Measurements from ENCODE around the gene ROBO1. TPM values are rescaled to one million over a fixed set of nuclear protein-coding genes. Genes with fewer than 3 reads are reported as not detected.

The ROBO1 gene
- total and polyA plus RNA-seq, 2 experiments from 2014 or later: 18.8 to 31.9 TPM

DNA sequence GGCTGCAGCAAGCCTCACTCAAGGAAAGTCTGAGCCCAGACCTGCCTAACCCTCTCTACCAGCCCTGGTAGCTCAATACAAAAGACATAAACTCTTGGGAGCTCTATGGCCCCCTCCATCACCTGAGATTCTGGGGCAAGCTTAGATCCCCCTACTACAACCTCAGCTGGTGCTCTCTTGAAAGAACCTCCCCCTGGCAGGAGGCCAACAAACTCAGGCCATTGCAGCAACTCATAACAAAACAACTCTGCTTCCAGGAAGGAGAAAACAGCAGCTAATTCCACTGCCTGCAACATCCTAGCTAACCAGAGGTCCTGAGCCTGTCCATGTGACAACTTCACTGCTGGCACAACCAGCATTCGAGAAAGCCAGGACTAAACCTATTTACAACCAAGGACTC is 169.2 kb downstream of the ROBO1 start:
- H3K27me3 ChIP-seq (replicated peaks; ENCODE audit: insufficient read depth): no peaks in the 10 kb centered on the region
- no peak for TF ChIP-seq EZH2phosphoT487 (IDR thresholded peaks at IDR 0.05; ENCODE audit: insufficient read depth, low read depth)
- TF ChIP-seq EZH2 (IDR thresholded peaks at IDR 0.05; ENCODE audit: insufficient read depth, poor library complexity, severe bottlenecking): no peak
- no peaks in the 10 kb centered on the region for H3K9me3 ChIP-seq (ENCODE audit: low read depth)
- H2AFZ ChIP-seq: no peak overlapping the region
- in situ Hi-C loops (cut with MboI): no loop called here
- no peak overlapping the region for H3K4me2 ChIP-seq (ENCODE audit: unreplicated experiment)
- no peak overlapping the region for H3K27ac ChIP-seq
- H3K79me2 ChIP-seq (ENCODE audit: insufficient read depth): no peaks in the 10 kb centered on the region
- no peak for DNase-seq
- H3K9me2 ChIP-seq (ENCODE audit: insufficient read depth): no peaks in the 10 kb centered on the region
- no peaks in the 10 kb centered on the region for H3F3A ChIP-seq (ENCODE audit: insufficient read depth)
- H4K20me1 ChIP-seq (ENCODE audit: insufficient read depth): no peaks in the 10 kb centered on the region
- no peak overlapping the region for H3K4me3 ChIP-seq
- no peaks in the 10 kb centered on the region for H3K4me1 ChIP-seq (ENCODE audit: insufficient read depth)
- WGBS, 2 experiments (ENCODE audit: low coverage in 1 of 2, low lambda C conversion rate in 2 of 2, missing lambda C conversion rate in 2 of 2): 20 to 27% methylated on average over 1 of the region's 1 CpG
- H3K9ac ChIP-seq: no peak overlapping the region
- H3K36me3 ChIP-seq (ENCODE audit: low read depth): no peaks in the 10 kb centered on the region

DNA sequence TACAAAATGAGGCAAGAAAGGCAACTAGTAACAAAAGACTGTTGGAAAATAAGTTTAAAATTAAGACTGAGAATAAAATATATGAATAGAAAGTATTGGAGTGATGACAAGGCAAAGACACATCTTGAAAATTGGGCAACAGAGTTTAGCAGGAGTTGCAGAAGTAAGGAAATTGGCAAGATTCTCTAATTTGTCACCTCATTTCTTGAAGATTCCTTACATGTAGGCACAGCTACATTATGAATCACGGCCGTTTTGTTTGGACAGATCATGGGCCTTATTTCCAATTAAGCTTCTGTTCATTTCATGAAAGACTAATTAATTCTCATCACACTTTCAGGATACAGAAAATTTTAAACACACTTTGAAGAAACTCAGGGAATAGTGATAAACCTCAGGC is 170.1 kb downstream of the ROBO1 start:
- Histone ChIP-seq H3K4me1 (ENCODE audit: insufficient read depth) (no peaks in the 10 kb centered on the region), H2AFZ (no peak overlapping the region), H4K20me1 (ENCODE audit: insufficient read depth) (no peaks in the 10 kb centered on the region), H3K9me3 (ENCODE audit: low read depth) (no peaks in the 10 kb centered on the region), H3F3A (ENCODE audit: insufficient read depth) (no peaks in the 10 kb centered on the region), H3K9me2 (ENCODE audit: insufficient read depth) (no peaks in the 10 kb centered on the region), H3K79me2 (ENCODE audit: insufficient read depth) (no peaks in the 10 kb centered on the region), H3K27ac (no peak overlapping the region), H3K4me2 (ENCODE audit: unreplicated experiment) (no peak overlapping the region), H3K9ac (no peak overlapping the region), H3K4me3 (no peak overlapping the region), H3K36me3 (ENCODE audit: low read depth) (no peaks in the 10 kb centered on the region), H3K27me3 (replicated peaks; ENCODE audit: insufficient read depth) (no peaks in the 10 kb centered on the region)
- WGBS, 2 experiments (ENCODE audit: low coverage in 1 of 2, low lambda C conversion rate in 2 of 2, missing lambda C conversion rate in 2 of 2): 0 to 4% methylated on average over 2 of the region's 2 CpGs
- no peak for TF ChIP-seq EZH2phosphoT487 (IDR thresholded peaks at IDR 0.05; ENCODE audit: insufficient read depth, low read depth)
- no peak for TF ChIP-seq EZH2 (IDR thresholded peaks at IDR 0.05; ENCODE audit: insufficient read depth, poor library complexity, severe bottlenecking)
- in situ Hi-C loops (cut with MboI): no loop called here
- no peak for DNase-seq

DNA sequence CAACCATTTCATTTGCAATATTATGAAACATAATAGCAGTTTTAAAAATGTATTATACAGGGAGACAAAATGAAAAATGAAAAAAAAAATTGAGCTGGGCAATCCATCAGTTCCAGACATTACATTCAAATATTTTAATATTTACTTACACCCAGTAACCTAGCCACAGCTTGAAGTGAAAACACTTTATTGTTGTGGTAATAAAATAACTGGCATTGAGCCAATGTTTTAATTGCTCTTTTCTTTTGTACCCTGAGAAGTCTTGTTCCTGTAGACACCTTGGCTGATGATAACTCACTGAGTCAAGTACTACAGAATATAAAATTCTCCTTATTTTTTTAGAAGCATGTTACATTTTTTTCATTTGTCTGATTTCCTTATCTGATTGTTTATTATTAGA is 180.6 kb downstream of the ROBO1 start:
- no peaks in the 10 kb centered on the region for H3F3A ChIP-seq (ENCODE audit: insufficient read depth)
- no peak overlapping the region for H3K27ac ChIP-seq
- no peaks in the 10 kb centered on the region for H3K9me3 ChIP-seq (ENCODE audit: low read depth)
- H4K20me1 ChIP-seq (ENCODE audit: insufficient read depth): no peaks in the 10 kb centered on the region
- H3K4me1 ChIP-seq (ENCODE audit: insufficient read depth): no peaks in the 10 kb centered on the region
- H3K4me2 ChIP-seq (ENCODE audit: unreplicated experiment): no peak overlapping the region
- H3K79me2 ChIP-seq (ENCODE audit: insufficient read depth): no peaks in the 10 kb centered on the region
- no peak overlapping the region for H3K4me3 ChIP-seq
- H3K9ac ChIP-seq: no peak overlapping the region
- DNase-seq: no peak
- no peak for TF ChIP-seq EZH2 (IDR thresholded peaks at IDR 0.05; ENCODE audit: insufficient read depth, poor library complexity, severe bottlenecking)
- TF ChIP-seq EZH2phosphoT487 (IDR thresholded peaks at IDR 0.05; ENCODE audit: insufficient read depth, low read depth): no peak
- no peaks in the 10 kb centered on the region for H3K27me3 ChIP-seq (replicated peaks; ENCODE audit: insufficient read depth)
- H3K36me3 ChIP-seq (ENCODE audit: low read depth): no peaks in the 10 kb centered on the region
- H3K9me2 ChIP-seq (ENCODE audit: insufficient read depth): no peaks in the 10 kb centered on the region
- H2AFZ ChIP-seq: no peak overlapping the region
- in situ Hi-C loops (cut with MboI): no loop called here

DNA sequence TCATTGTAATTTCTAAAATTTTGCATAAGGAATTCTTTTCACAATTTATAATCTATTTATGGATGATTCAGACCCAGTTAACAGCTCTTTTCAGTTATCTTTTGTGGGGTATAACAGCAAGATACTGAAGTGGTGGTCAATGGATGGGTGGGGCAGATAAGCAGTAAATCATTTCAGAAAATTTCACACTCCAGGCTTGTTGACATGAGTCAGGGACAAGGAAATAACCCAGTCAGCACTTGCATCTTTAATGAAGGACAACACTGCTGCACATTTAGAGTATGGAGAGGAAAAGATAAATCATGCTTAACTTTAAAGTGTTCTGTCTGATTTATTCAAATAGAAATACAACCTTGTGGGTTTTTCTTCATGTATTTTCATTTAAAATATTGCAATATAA is 181.6 kb downstream of the ROBO1 start:
- Histone ChIP-seq H4K20me1 (ENCODE audit: insufficient read depth) (no peaks in the 10 kb centered on the region), H3K27me3 (replicated peaks; ENCODE audit: insufficient read depth) (no peaks in the 10 kb centered on the region), H3K79me2 (ENCODE audit: insufficient read depth) (no peaks in the 10 kb centered on the region), H3F3A (ENCODE audit: insufficient read depth) (no peaks in the 10 kb centered on the region), H3K9ac (no peak overlapping the region), H3K36me3 (ENCODE audit: low read depth) (no peaks in the 10 kb centered on the region), H3K27ac (no peak overlapping the region), H3K4me2 (ENCODE audit: unreplicated experiment) (no peak overlapping the region), H3K9me3 (ENCODE audit: low read depth) (no peaks in the 10 kb centered on the region), H3K4me3 (no peak overlapping the region), H2AFZ (no peak overlapping the region), H3K9me2 (ENCODE audit: insufficient read depth) (no peaks in the 10 kb centered on the region), H3K4me1 (ENCODE audit: insufficient read depth) (no peaks in the 10 kb centered on the region)
- TF ChIP-seq EZH2 (IDR thresholded peaks at IDR 0.05; ENCODE audit: insufficient read depth, poor library complexity, severe bottlenecking) (no peak), EZH2phosphoT487 (IDR thresholded peaks at IDR 0.05; ENCODE audit: insufficient read depth, low read depth) (no peak)
- no peak for DNase-seq
- in situ Hi-C loops (cut with MboI): no loop called here

DNA sequence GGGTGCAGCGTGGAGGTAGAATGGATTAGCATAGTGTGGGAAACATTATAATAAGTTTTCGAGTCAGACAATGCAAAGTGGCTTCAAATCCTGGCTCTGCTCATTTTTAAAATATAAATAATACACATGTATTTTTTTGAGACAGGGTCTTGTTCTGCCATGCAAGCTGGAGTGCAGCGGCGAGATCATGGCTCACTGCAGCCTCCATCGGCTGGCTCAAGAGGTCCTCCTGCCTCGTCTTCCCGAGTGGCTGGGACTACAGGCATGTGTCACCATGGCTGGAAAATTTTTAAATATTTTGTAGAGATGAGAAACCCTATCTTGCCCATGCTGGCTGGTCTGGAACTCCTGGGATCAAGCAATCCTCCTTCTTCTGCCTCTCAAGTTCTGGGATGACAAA is 194.9 kb downstream of the ROBO1 start:
- H3K4me2 ChIP-seq (ENCODE audit: unreplicated experiment): no peak overlapping the region
- no peak overlapping the region for H3K27ac ChIP-seq
- H3K9me3 ChIP-seq (ENCODE audit: low read depth): no peaks in the 10 kb centered on the region
- H3K36me3 ChIP-seq (ENCODE audit: low read depth): no peaks in the 10 kb centered on the region
- no peaks in the 10 kb centered on the region for H3K9me2 ChIP-seq (ENCODE audit: insufficient read depth)
- no peak overlapping the region for H3K9ac ChIP-seq
- no peaks in the 10 kb centered on the region for H3F3A ChIP-seq (ENCODE audit: insufficient read depth)
- no peaks in the 10 kb centered on the region for H3K4me1 ChIP-seq (ENCODE audit: insufficient read depth)
- H4K20me1 ChIP-seq (ENCODE audit: insufficient read depth): no peaks in the 10 kb centered on the region
- in situ Hi-C loops (cut with MboI): no loop called here
- 53 to 55% methylated on average over 7 of the region's 7 CpGs for WGBS, 2 experiments (ENCODE audit: low coverage in 1 of 2, low lambda C conversion rate in 2 of 2, missing lambda C conversion rate in 2 of 2)
- no peaks in the 10 kb centered on the region for H3K79me2 ChIP-seq (ENCODE audit: insufficient read depth)
- no peak overlapping the region for H3K4me3 ChIP-seq
- DNase-seq: no peak
- H3K27me3 ChIP-seq (replicated peaks; ENCODE audit: insufficient read depth): no peaks in the 10 kb centered on the region
- no peak for TF ChIP-seq EZH2phosphoT487 (IDR thresholded peaks at IDR 0.05; ENCODE audit: insufficient read depth, low read depth)
- no peak for TF ChIP-seq EZH2 (IDR thresholded peaks at IDR 0.05; ENCODE audit: insufficient read depth, poor library complexity, severe bottlenecking)
- no peak overlapping the region for H2AFZ ChIP-seq
